ENCODE measurements around the gene KIF2A.

KIF2A gene

DNA sequence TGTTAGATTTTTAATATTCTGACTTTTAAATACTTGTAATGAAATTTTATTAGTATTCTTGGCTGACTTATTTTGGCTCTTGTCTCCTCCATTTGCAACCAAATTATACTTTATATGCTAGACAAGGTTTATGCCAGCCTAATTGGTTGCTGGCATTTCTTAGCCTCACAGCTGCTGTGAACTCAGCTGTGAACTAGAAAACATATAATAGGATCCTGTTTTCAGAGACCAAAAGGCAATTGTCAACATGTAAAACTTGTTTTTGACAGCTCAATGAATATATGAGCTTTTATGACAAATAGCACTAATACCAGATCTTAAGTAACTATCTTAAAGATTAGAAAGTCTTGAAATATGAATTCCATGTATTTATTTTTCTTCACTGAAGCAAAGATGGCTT is 25.9 kb downstream of the KIF2A start:
- H4K20me1 ChIP-seq (ENCODE audit: insufficient read depth, low read length): peaks cover 5% of the 10 kb centered on the region; the same call in 1 of the 2 replicates

DNA sequence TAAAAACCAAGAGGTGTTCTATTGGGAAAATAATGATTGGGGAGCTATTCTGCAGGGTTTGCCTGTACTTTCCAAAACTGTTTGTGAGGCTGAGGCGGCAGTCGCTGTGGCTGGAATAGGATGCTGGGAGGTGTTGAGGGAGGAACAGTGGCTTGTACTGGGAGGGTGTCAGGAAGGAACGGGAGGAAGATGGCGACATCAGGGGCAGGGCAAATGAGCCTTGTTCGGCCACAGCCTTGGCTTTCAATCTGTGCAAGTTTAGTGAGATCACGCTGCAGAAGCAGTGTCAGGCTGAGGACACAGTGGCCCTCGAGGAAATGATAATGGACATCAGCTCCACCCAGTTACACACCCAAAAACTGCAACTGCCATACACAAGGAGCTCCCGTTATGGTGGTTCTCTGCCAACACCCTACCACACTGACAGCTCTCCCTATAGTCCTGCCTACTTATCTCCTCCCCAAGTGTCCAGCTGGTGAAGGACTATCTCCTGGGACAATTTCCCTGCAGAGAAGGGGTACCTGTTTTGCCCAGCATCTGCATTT is 27.3 kb downstream of the KIF2A start:
- Histone ChIP-seq H3K9me3 (replicated peaks; ENCODE audit: insufficient read depth, low read length) (no peaks in the 10 kb centered on the region), H3K27ac (ENCODE audit: low read length) (no peak overlapping the region), H3K4me1 (ENCODE audit: low read length) (no peaks in the 10 kb centered on the region), H2AFZ (ENCODE audit: low read length) (no peak overlapping the region), H3F3A (ENCODE audit: insufficient read depth, low read length) (no peaks in the 10 kb centered on the region), H3K36me3 (replicated peaks; ENCODE audit: insufficient read depth, low read length) (no peaks in the 10 kb centered on the region; the same call in 1 of the 2 replicates), H3K4me3 (ENCODE audit: low read length) (no peak overlapping the region), H3K9ac (ENCODE audit: low read length) (no peak overlapping the region), H3K79me2 (ENCODE audit: low read length) (peaks cover 81% of the 10 kb centered on the region), H4K20me1 (ENCODE audit: insufficient read depth, low read length) (peaks cover 5% of the 10 kb centered on the region; the same call in 1 of the 2 replicates), H3K9me2 (replicated peaks; ENCODE audit: insufficient read depth, low read length) (no peaks in the 10 kb centered on the region), H3K4me2 (ENCODE audit: low read depth, low read length) (no peak overlapping the region), H3K27me3 (replicated peaks; ENCODE audit: insufficient read depth, low read length) (no peaks in the 10 kb centered on the region)
- TF ChIP-seq EZH2 (optimal IDR thresholded peaks at IDR 0.05; ENCODE audit: low read depth, low read length): no peak
- TF ChIP-seq, protein P1, sequence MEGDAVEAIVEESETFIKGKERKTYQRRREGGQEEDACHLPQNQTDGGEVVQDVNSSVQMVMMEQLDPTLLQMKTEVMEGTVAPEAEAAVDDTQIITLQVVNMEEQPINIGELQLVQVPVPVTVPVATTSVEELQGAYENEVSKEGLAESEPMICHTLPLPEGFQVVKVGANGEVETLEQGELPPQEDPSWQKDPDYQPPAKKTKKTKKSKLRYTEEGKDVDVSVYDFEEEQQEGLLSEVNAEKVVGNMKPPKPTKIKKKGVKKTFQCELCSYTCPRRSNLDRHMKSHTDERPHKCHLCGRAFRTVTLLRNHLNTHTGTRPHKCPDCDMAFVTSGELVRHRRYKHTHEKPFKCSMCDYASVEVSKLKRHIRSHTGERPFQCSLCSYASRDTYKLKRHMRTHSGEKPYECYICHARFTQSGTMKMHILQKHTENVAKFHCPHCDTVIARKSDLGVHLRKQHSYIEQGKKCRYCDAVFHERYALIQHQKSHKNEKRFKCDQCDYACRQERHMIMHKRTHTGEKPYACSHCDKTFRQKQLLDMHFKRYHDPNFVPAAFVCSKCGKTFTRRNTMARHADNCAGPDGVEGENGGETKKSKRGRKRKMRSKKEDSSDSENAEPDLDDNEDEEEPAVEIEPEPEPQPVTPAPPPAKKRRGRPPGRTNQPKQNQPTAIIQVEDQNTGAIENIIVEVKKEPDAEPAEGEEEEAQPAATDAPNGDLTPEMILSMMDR (IDR thresholded peaks at IDR 0.05; ENCODE audit: low read length): no peak
- no peak for TF ChIP-seq EZH2phosphoT487 (IDR thresholded peaks at IDR 0.05; ENCODE audit: low read length)
- no peak for DNase-seq

More for the DNA sequence above, 25.9 kb downstream of the KIF2A start:
- no peaks in the 10 kb centered on the region for H3K9me2 ChIP-seq (replicated peaks; ENCODE audit: insufficient read depth, low read length)
- no peaks in the 10 kb centered on the region for H3K27me3 ChIP-seq (replicated peaks; ENCODE audit: insufficient read depth, low read length)
- H3K9me3 ChIP-seq (replicated peaks; ENCODE audit: insufficient read depth, low read length): no peaks in the 10 kb centered on the region
- H3K9ac ChIP-seq (ENCODE audit: low read length): no peak overlapping the region
- DNase-seq: no peak
- no peaks in the 10 kb centered on the region for H3K4me1 ChIP-seq (ENCODE audit: low read length)
- no peak overlapping the region for H3K27ac ChIP-seq (ENCODE audit: low read length)
- no peak overlapping the region for H3K4me3 ChIP-seq (ENCODE audit: low read length)
- no peak overlapping the region for H3K4me2 ChIP-seq (ENCODE audit: low read depth, low read length)
- no peaks in the 10 kb centered on the region; the same call in 1 of the 2 replicates for H3K36me3 ChIP-seq (replicated peaks; ENCODE audit: insufficient read depth, low read length)
- TF ChIP-seq EZH2 (optimal IDR thresholded peaks at IDR 0.05; ENCODE audit: low read depth, low read length) (no peak), EZH2phosphoT487 (IDR thresholded peaks at IDR 0.05; ENCODE audit: low read length) (no peak)
- TF ChIP-seq, protein P1 (IDR thresholded peaks at IDR 0.05; ENCODE audit: low read length): no peak
- H2AFZ ChIP-seq (ENCODE audit: low read length): no peak overlapping the region
- no peaks in the 10 kb centered on the region for H3F3A ChIP-seq (ENCODE audit: insufficient read depth, low read length)
- H3K79me2 ChIP-seq (ENCODE audit: low read length): peaks cover 89% of the 10 kb centered on the region

DNA sequence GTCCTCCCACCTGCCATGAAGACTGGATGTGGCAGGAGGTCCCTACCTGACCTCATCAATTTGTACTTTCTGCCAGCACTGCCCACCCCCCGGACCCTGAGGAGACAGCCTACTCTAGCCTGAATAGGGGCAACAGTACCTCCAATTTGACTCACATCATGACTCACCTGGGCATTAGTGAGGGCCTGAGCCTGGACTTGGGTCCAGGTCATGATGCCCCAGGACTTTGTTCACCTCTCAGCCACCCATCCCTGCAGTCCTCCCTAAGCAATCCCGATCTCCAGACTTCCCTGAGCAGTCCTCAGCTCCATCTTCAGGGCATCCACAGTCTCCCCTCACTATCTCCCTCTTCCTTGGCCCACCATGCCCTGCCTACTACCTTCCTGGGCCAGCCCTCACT is 28.1 kb downstream of the KIF2A start:
- no peaks in the 10 kb centered on the region; the same call in 1 of the 2 replicates for H3K36me3 ChIP-seq (replicated peaks; ENCODE audit: insufficient read depth, low read length)
- no peaks in the 10 kb centered on the region for H3K27me3 ChIP-seq (replicated peaks; ENCODE audit: insufficient read depth, low read length)
- no peak overlapping the region for H3K4me3 ChIP-seq (ENCODE audit: low read length)
- H2AFZ ChIP-seq (ENCODE audit: low read length): no peak overlapping the region
- H4K20me1 ChIP-seq (ENCODE audit: insufficient read depth, low read length): peaks cover 5% of the 10 kb centered on the region; the same call in 1 of the 2 replicates
- no peaks in the 10 kb centered on the region for H3K4me1 ChIP-seq (ENCODE audit: low read length)
- no peak overlapping the region for H3K27ac ChIP-seq (ENCODE audit: low read length)
- peaks cover 78% of the 10 kb centered on the region for H3K79me2 ChIP-seq (ENCODE audit: low read length)
- no peak for DNase-seq
- H3F3A ChIP-seq (ENCODE audit: insufficient read depth, low read length): no peaks in the 10 kb centered on the region
- no peak for TF ChIP-seq EZH2 (optimal IDR thresholded peaks at IDR 0.05; ENCODE audit: low read depth, low read length)
- TF ChIP-seq, protein P1 (IDR thresholded peaks at IDR 0.05; ENCODE audit: low read length): no peak
- no peak for TF ChIP-seq EZH2phosphoT487 (IDR thresholded peaks at IDR 0.05; ENCODE audit: low read length)
- no peaks in the 10 kb centered on the region for H3K9me2 ChIP-seq (replicated peaks; ENCODE audit: insufficient read depth, low read length)
- no peaks in the 10 kb centered on the region for H3K9me3 ChIP-seq (replicated peaks; ENCODE audit: insufficient read depth, low read length)
- no peak overlapping the region for H3K4me2 ChIP-seq (ENCODE audit: low read depth, low read length)
- no peak overlapping the region for H3K9ac ChIP-seq (ENCODE audit: low read length)

Measured in MM.1S (cell line).